ENCODE data around the gene BAD.

BAD gene

GRCh38 chr11:64298966-64299846, 14.7 kb upstream of the BAD start:
- ChIA-PET CTCF (interaction anchor here (1.1 to 3.2 kb wide), 3 partner anchors 10 to 91 kb away, joined by 3 to 15 read pairs (median 4); no protein-coding TSS in a partner anchor), POLR2A (no interaction called here)
- TF ChIP-seq, protein P1, sequence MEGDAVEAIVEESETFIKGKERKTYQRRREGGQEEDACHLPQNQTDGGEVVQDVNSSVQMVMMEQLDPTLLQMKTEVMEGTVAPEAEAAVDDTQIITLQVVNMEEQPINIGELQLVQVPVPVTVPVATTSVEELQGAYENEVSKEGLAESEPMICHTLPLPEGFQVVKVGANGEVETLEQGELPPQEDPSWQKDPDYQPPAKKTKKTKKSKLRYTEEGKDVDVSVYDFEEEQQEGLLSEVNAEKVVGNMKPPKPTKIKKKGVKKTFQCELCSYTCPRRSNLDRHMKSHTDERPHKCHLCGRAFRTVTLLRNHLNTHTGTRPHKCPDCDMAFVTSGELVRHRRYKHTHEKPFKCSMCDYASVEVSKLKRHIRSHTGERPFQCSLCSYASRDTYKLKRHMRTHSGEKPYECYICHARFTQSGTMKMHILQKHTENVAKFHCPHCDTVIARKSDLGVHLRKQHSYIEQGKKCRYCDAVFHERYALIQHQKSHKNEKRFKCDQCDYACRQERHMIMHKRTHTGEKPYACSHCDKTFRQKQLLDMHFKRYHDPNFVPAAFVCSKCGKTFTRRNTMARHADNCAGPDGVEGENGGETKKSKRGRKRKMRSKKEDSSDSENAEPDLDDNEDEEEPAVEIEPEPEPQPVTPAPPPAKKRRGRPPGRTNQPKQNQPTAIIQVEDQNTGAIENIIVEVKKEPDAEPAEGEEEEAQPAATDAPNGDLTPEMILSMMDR (IDR thresholded peaks at IDR 0.05; ENCODE audit: insufficient read depth, low read length, missing control alignments) = no peak
- no peak for DNase-seq (ENCODE audit: low read depth, low spot score)
- peak overlapping the region; percentile 32 for H3K4me3 ChIP-seq (ENCODE audit: low read depth, low read length)

GRCh38 chr11:64297699-64298358, 13.4 kb upstream of the BAD start:
- no peak for DNase-seq (ENCODE audit: low read depth, low spot score)
- H3K4me3 ChIP-seq (ENCODE audit: low read depth, low read length) = no peak overlapping the region
- ChIA-PET POLR2A (no interaction called here), CTCF (interaction anchor here (1.1 to 3.2 kb wide), 3 partner anchors 9 to 93 kb away, joined by 3 to 15 read pairs (median 5); no protein-coding TSS in a partner anchor)
- TF ChIP-seq, protein P1 (IDR thresholded peaks at IDR 0.05; ENCODE audit: insufficient read depth, low read length, missing control alignments) = no peak

GRCh38 chr11:64296830-64297698, 12.6 kb upstream of the BAD start:
- TF ChIP-seq, protein P1 (IDR thresholded peaks at IDR 0.05; ENCODE audit: insufficient read depth, low read length, missing control alignments) = no peak

DNA sequence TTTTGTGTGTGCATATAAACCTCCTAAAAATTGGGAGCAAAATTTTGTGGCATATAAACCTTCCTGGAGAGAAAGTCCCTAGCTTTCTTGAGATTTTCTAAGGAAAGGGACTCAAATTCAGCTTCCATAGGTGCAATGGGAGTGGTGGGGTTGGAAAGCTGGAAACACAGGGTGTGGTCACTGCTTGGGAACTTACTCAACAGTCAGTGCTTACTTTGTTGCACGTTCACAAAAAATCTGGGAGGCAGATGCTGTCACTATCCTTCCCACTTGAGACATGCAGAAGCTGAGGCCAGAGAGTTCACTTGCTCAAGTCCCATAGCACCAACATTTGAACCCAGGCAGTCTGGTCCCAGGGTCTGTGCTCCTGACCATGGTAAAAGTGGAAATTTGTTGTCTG, 11.8 kb upstream of the BAD start:
- ChIA-PET POLR2A (no interaction called here), CTCF (interaction anchor here (0.9 to 4.7 kb wide), 4 partner anchors 7 to 45 kb away, joined by 4 to 37 read pairs (median 10); partner anchors contain the start of gene PLCB3)
- H3K4me3 ChIP-seq (ENCODE audit: low read depth, low read length) = no peak overlapping the region
- TF ChIP-seq, protein P1 (IDR thresholded peaks at IDR 0.05; ENCODE audit: insufficient read depth, low read length, missing control alignments) = no peak
- DNase-seq (ENCODE audit: low read depth, low spot score) = no peak

More at GRCh38 chr11:64296830-64297698, 12.6 kb upstream of the BAD start:
- DNase-seq (ENCODE audit: low read depth, low spot score) = no peak
- ChIA-PET POLR2A (no interaction called here), CTCF (interaction anchor here (0.9 to 3.2 kb wide), 4 partner anchors 8 to 93 kb away, joined by 4 to 15 read pairs (median 5); partner anchors contain the start of gene PLCB3)
- H3K4me3 ChIP-seq (ENCODE audit: low read depth, low read length) = no peak overlapping the region

- ChIA-PET CTCF (interaction anchor here (0.7 to 4.7 kb wide), 3 partner anchors 8 to 46 kb away, joined by 4 to 37 read pairs (median 5); partner anchors contain the start of gene PLCB3), POLR2A (no interaction called here)
- no peak for DNase-seq (ENCODE audit: low read depth, low spot score)
- TF ChIP-seq, protein P1 (IDR thresholded peaks at IDR 0.05; ENCODE audit: insufficient read depth, low read length, missing control alignments) = no peak
- no peak overlapping the region for H3K4me3 ChIP-seq (ENCODE audit: low read depth, low read length)
Observed at GRCh38 chr11:64295760-64296159, 11.3 kb upstream of the BAD start.

Measured in AG04449 (cell line).